H1 (cell line): Measurements from ENCODE around the gene ATXN7. TPM values are rescaled to one million over a fixed set of nuclear protein-coding genes. Genes with fewer than 3 reads are reported as not detected.

Experiments used
- CTCF ChIA-PET: fragments of 300-600 bp; sonication (Branson Sonifier 250); formaldehyde crosslinking; loops from one replicate; lab custom pipeline; 2021; ENCODE audit not compliant: partially characterized antibody; lab: Charles Lee
- POLR2A ChIA-PET: fragments of 300-600 bp; sonication (Branson Sonifier 250); formaldehyde crosslinking; loops from one replicate; lab custom pipeline; 2021; ENCODE audit warnings: inconsistent platforms; ENCODE audit not compliant: partially characterized antibody; lab: Charles Lee
- DNase-seq, 2 experiments: peaks; one replicate each; pipeline versions ENCODE4 v3.0.0 to v3.0.0-alpha.2; 2010 to 2022; ENCODE audit warnings: low spot score in 2 of 2, low read depth in 1 of 2, mixed read lengths in 1 of 2
- FAIRE-seq: peaks from 2 replicates; lab custom pipeline; 2011; peaks lifted over from hg19 to GRCh38; lab: Jason Lieb, UNC
- H2AFZ ChIP-seq: 2 replicates; pipeline ENCODE4 v1.8.1; 2012; ENCODE audit warnings: low read length, inconsistent platforms
- H2AK5ac ChIP-seq: 2 replicates; pipeline ENCODE4 v1.6.1; 2013; ENCODE audit warnings: low read depth, low read length
- H2BK120ac ChIP-seq: replicated peaks from 2 replicates; pipeline ENCODE3; 2013; ENCODE audit warnings: low read depth, low read length, inconsistent platforms
- H2BK12ac ChIP-seq: 2 replicates; pipeline ENCODE4 v1.6.1; 2013; ENCODE audit warnings: low read depth, low read length
- H2BK15ac ChIP-seq: 2 replicates; pipeline ENCODE4 v1.6.1; 2013; ENCODE audit warnings: low read length
- H2BK20ac ChIP-seq: 2 replicates; pipeline ENCODE4 v1.6.1; 2013; ENCODE audit warnings: low read length
- H2BK5ac ChIP-seq: 2 replicates; pipeline ENCODE4 v1.6.1; 2013; ENCODE audit warnings: low read depth, low read length
- H3K14ac ChIP-seq: 2 replicates; pipeline ENCODE4 v1.6.1; 2013; ENCODE audit warnings: inconsistent platforms; ENCODE audit not compliant: insufficient read length
- H3K18ac ChIP-seq: 2 replicates; pipeline ENCODE4 v1.6.1; 2013; ENCODE audit warnings: low read length; ENCODE audit errors: extremely low read depth
- H3K23ac ChIP-seq: 2 replicates; pipeline ENCODE4 v1.6.1; 2013; ENCODE audit warnings: inconsistent platforms; ENCODE audit not compliant: insufficient read length
- H3K23me2 ChIP-seq: 2 replicates; pipeline ENCODE4 v1.6.1; 2013; ENCODE audit warnings: low read depth, low read length
- H3K27ac ChIP-seq: 2 replicates; pipeline ENCODE4 v1.6.1; 2011; ENCODE audit warnings: low read depth, low read length, inconsistent platforms
- H3K27me3 ChIP-seq, 4 experiments: replicated peaks in 1 of 4; 1 replicate in 1 of 4; 2 replicates in 3 of 4; pipeline versions ENCODE4 v1.6.1 to v1.8.1; 2011 to 2013; ENCODE audit warnings: low read length in 3 of 4, mild to moderate bottlenecking in 3 of 4, inconsistent platforms in 2 of 4, mixed read lengths in 2 of 4, moderate library complexity in 1 of 4; ENCODE audit not compliant: control insufficient read depth in 3 of 4, insufficient read depth in 3 of 4; ENCODE audit errors: extremely low read depth in 1 of 4
- H3K36me3 ChIP-seq, 4 experiments: 2 replicates each; pipeline versions ENCODE4 v1.6.1 to v1.8.1; 2011 to 2013; ENCODE audit warnings: mild to moderate bottlenecking in 4 of 4, low read length in 3 of 4, moderate library complexity in 2 of 4, control low read depth in 1 of 4, inconsistent platforms in 1 of 4; ENCODE audit not compliant: insufficient read depth in 4 of 4, control insufficient read depth in 2 of 4
- H3K4ac ChIP-seq: replicated peaks from 2 replicates; pipeline ENCODE3; 2013; ENCODE audit warnings: low read length, low read depth, mixed read lengths, inconsistent platforms; ENCODE audit not compliant: insufficient read length
- H3K4me1 ChIP-seq, 4 experiments: replicated peaks in 1 of 4; 1 replicate in 1 of 4; 2 replicates in 3 of 4; pipeline versions ENCODE4 v1.6.1 to v1.8.1; 2011 to 2013; ENCODE audit warnings: low read length in 3 of 4, inconsistent platforms in 2 of 4, mixed read lengths in 1 of 4; ENCODE audit not compliant: insufficient read depth in 4 of 4, control insufficient read depth in 3 of 4
- H3K4me2 ChIP-seq, 2 experiments: 2 replicates each; pipeline versions ENCODE4 v1.6.1 to v1.8.1; 2011 to 2013; ENCODE audit warnings: low read depth in 2 of 2, low read length in 2 of 2, control low read depth in 1 of 2, inconsistent platforms in 1 of 2, mild to moderate bottlenecking in 1 of 2; ENCODE audit not compliant: insufficient read depth in 1 of 2
- H3K4me3 ChIP-seq, 4 experiments: fragments of 200-600, 300-600 bp in 1 of 4; sonication (generic), shearing (Covaris generic), sonication (Bioruptor Twin) in 1 of 4; 2 replicates each; pipeline versions ENCODE4 v1.5.1 to v1.8.1; 2011 to 2016; ENCODE audit warnings: low read length in 4 of 4, low read depth in 3 of 4, control low read depth in 2 of 4, inconsistent platforms in 2 of 4, mild to moderate bottlenecking in 2 of 4, mixed read lengths in 1 of 4, moderate library complexity in 1 of 4; ENCODE audit not compliant: insufficient read depth in 2 of 4; ENCODE audit errors: extremely low read depth in 1 of 4
- H3K56ac ChIP-seq: replicated peaks from 2 replicates; pipeline ENCODE3; 2013; ENCODE audit warnings: low read depth, mild to moderate bottlenecking, mixed read lengths, low read length, inconsistent platforms; ENCODE audit not compliant: insufficient read length
- H3K79me1 ChIP-seq: 2 replicates; pipeline ENCODE4 v1.6.1; 2013; ENCODE audit warnings: low read depth, low read length, control low read depth
- H3K79me2 ChIP-seq, 2 experiments: 2 replicates each; pipeline versions ENCODE4 v1.6.1 to v1.8.1; 2012 to 2013; ENCODE audit warnings: low read length in 2 of 2, mild to moderate bottlenecking in 2 of 2, inconsistent platforms in 1 of 2; ENCODE audit not compliant: insufficient read depth in 2 of 2, control insufficient read depth in 1 of 2
- H3K9ac ChIP-seq, 4 experiments: replicated peaks in 1 of 4; 1 replicate in 1 of 4; 2 replicates in 3 of 4; pipeline versions ENCODE4 v1.6.1 to v1.8.1; 2011 to 2013; ENCODE audit warnings: low read depth in 3 of 4, low read length in 3 of 4, control low read depth in 2 of 4, mild to moderate bottlenecking in 2 of 4, moderate library complexity in 2 of 4, inconsistent platforms in 1 of 4; ENCODE audit errors: extremely low read depth in 1 of 4
- H3K9me3 ChIP-seq, 2 experiments: 2 replicates each; pipeline versions ENCODE4 v1.6.1 to v1.8.1; 2012 to 2013; ENCODE audit warnings: mild to moderate bottlenecking in 2 of 2, moderate library complexity in 2 of 2, control low read depth in 1 of 2, inconsistent platforms in 1 of 2, low read depth in 1 of 2, low read length in 1 of 2, mixed read lengths in 1 of 2; ENCODE audit not compliant: insufficient read depth in 2 of 2
- H4K20me1 ChIP-seq, 2 experiments: replicated peaks in 1 of 2; 2 replicates each; pipeline versions ENCODE3 to v1.8.1; 2011 to 2013; ENCODE audit warnings: inconsistent platforms in 2 of 2, low read length in 2 of 2, mild to moderate bottlenecking in 1 of 2; ENCODE audit not compliant: insufficient read depth in 2 of 2, control insufficient read depth in 1 of 2
- H4K5ac ChIP-seq: 2 replicates; pipeline ENCODE4 v1.6.1; 2013; ENCODE audit warnings: low read length, low read depth, mixed read lengths, inconsistent platforms; ENCODE audit not compliant: insufficient read length
- H4K8ac ChIP-seq: 2 replicates; pipeline ENCODE4 v1.8.0; 2013; ENCODE audit warnings: mild to moderate bottlenecking, moderate library complexity, low read length, inconsistent platforms; ENCODE audit not compliant: insufficient read depth; ENCODE audit errors: extremely low read depth
- H4K91ac ChIP-seq: replicated peaks from 2 replicates; pipeline ENCODE3; 2013; ENCODE audit warnings: low read length, mixed read lengths, inconsistent platforms; ENCODE audit not compliant: insufficient read length
- ZNF274 ChIP-seq: IDR thresholded peaks from 2 replicates; pipeline ENCODE4 v1.7.0; 2012; ENCODE audit warnings: low read length, borderline replicate concordance; ENCODE audit errors: extremely low read depth
- WGBS, 2 experiments: shearing (Covaris generic) in 1 of 2; methylation state at CpG; one replicate each; pipeline versions ENCODE4 v1.1.6 to v1.1.7; 2013 to 2015; ENCODE audit warnings: low lambda C conversion rate in 2 of 2, mixed read lengths in 2 of 2, inconsistent platforms in 1 of 2, low coverage in 1 of 2, missing lambda C conversion rate in 1 of 2; ENCODE audit not compliant: insufficient replicate concordance in 2 of 2, insufficient coverage in 1 of 2, insufficient read length in 1 of 2; ENCODE audit errors: extremely low coverage in 1 of 2, missing lambda C conversion rate in 1 of 2; 5-methylcytosine and 5-hydroxymethylcytosine counted together
- polyA plus RNA-seq, 7 experiments: library from polyadenylated mRNA; depleted of rRNA in 3 of 7; stranded (reverse) in 5 of 7; unstranded in 2 of 7; fragments of >200 nt in 5 of 7; fragments of 200-250 nt in 2 of 7; gene quantifications; 1 replicate in 5 of 7; 2 replicates in 1 of 7; 4 replicates in 1 of 7; pipeline versions ENCODE4 v1.2.1 to v1.2.3, GENCODE V29; 2011 to 2013; ENCODE audit warnings: missing spikeins in 2 of 7, mixed read lengths in 2 of 7
- total RNA-seq: library from RNA; stranded (reverse); fragmentation: NEBNext Ultra II Directional; extraction: Animal tissue kit (Norgen Biotek cat#: 25700); gene quantifications from 2 replicates; pipeline ENCODE4 v1.2.1, GENCODE V29; 2021

The ATXN7 gene
- total and polyA plus RNA-seq, 2 of the 8 experiments (the other 6 are each of a cell fraction or from before 2014, with no cell fraction given) = 15.5 to 16.8 TPM

- Histone ChIP-seq H3K9ac (no peak overlapping the region), H3K23ac (no peak overlapping the region), H3K4me3 (no peak overlapping the region), H3K27me3 (no peaks in the 10 kb centered on the region), H2BK15ac (no peak overlapping the region), H3K56ac (no peak overlapping the region), H4K5ac (no peak overlapping the region), H3K36me3 (no peaks in the 10 kb centered on the region), H2AK5ac (no peak overlapping the region), H2BK5ac (no peak overlapping the region), H3K4me2 (no peak overlapping the region), H2BK12ac (no peak overlapping the region), H2AFZ (no peak overlapping the region), H3K14ac (no peak overlapping the region), H3K79me1 (peaks cover under 1% of the 10 kb centered on the region; the same call in 1 of the 2 replicates), H4K91ac (no peak overlapping the region), H3K4ac (no peak overlapping the region), H4K20me1 (no peaks in the 10 kb centered on the region), H3K18ac (no peak overlapping the region), H3K23me2 (no peaks in the 10 kb centered on the region), H2BK20ac (no peak overlapping the region), H4K8ac (no peak overlapping the region), H3K79me2 (0 out of 4 replicates have a peak, but pooled peaks cover 0 to 2% of the 10 kb centered on the region in 2 experiments), H3K9me3 (no peaks in the 10 kb centered on the region), H3K27ac (no peak overlapping the region), H3K4me1 (peaks cover under 1 to 22% (median 11%) of the 10 kb centered on the region in 4 experiments; a peak in 6 of 7 replicates), H2BK120ac (no peak overlapping the region)
- POLR2A ChIA-PET = no interaction called here
- WGBS, 2 experiments = 91% methylated on average over 3 of the region's 3 CpGs; no CpG with 5 or more reads in 1 of the 2 experiments
- no peak for TF ChIP-seq ZNF274
- FAIRE-seq (peak; percentile 58), DNase-seq (no peak)
- CTCF ChIA-PET = interaction anchor here (0.6 to 1.6 kb wide), 5 partner anchors 10 to 16 kb away, joined by 3 to 5 read pairs (median 4); no protein-coding TSS in a partner anchor
These were observed 95.5 kb downstream of the ATXN7 start for GRCh38 chr3:63959146-63959545.
